Mesodermal cell (in vitro differentiated cells): Measurements from ENCODE around the gene CCNF.

Source experiments
- H3K27ac ChIP-seq: 2 replicates; pipeline ENCODE4 v1.7.0; 2013; ENCODE audit warnings: mild to moderate bottlenecking, low read depth, low read length, moderate library complexity; ENCODE audit not compliant: severe bottlenecking
- H3K36me3 ChIP-seq: 2 replicates; pipeline ENCODE4 v1.7.1; 2013; ENCODE audit warnings: mild to moderate bottlenecking, low read length, moderate library complexity; ENCODE audit not compliant: control insufficient read depth, insufficient read depth
- H3K4me1 ChIP-seq: one replicate; pipeline ENCODE4 v1.7.1; 2013; ENCODE audit warnings: mild to moderate bottlenecking, low read length; ENCODE audit not compliant: insufficient read depth, control insufficient read depth, poor library complexity, severe bottlenecking
- H3K4me3 ChIP-seq: 2 replicates; pipeline ENCODE4 v1.7.0; 2013; ENCODE audit warnings: low read length, control low read depth, mild to moderate bottlenecking; ENCODE audit not compliant: insufficient read depth, poor library complexity, severe bottlenecking; ENCODE audit errors: extremely low read depth
- H3K9me3 ChIP-seq: 2 replicates; pipeline ENCODE4 v1.7.1; 2013; ENCODE audit warnings: mild to moderate bottlenecking, low read length, moderate library complexity; ENCODE audit not compliant: control insufficient read depth
- WGBS, 2 experiments: methylation state at CpG; one replicate each; pipeline ENCODE4 v1.1.5; 2013; ENCODE audit warnings: missing lambda C conversion rate in 2 of 2; ENCODE audit not compliant: insufficient coverage in 2 of 2; 5-methylcytosine and 5-hydroxymethylcytosine counted together

CCNF gene

GRCh38 chr16:2457267-2457666 is 28.0 kb downstream of the CCNF start:
- H3K4me3 ChIP-seq: no peak overlapping the region
- no peak overlapping the region for H3K27ac ChIP-seq
- peaks cover 14% of the 10 kb centered on the region for H3K4me1 ChIP-seq
- 96 to 97% methylated on average over 12 to 13 of the region's 13 CpGs for WGBS, 2 experiments
- H3K9me3 ChIP-seq: no peaks in the 10 kb centered on the region
- H3K36me3 ChIP-seq: peaks cover 63% of the 10 kb centered on the region

DNA sequence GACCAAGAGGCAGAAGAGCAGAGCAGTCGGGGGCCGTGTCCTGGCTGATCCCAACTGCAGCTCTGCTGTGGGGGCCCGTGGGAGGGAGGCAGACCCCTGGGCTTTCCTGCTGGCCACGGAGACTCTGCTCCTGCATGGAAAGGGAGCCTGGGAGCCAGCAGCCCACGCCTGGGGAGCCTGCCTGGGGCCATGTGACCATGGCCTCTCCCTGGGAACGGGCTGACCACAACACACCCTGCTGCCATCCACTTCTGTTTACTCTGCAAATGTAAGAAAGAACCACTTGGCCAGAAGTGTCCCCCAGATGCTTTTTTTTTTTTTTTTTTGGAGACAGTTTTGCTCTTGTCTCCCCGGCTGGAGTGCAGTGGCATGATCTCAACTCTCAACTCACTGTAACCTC is 28.7 kb downstream of the CCNF start:
- Histone ChIP-seq H3K36me3 (peaks cover 62% of the 10 kb centered on the region), H3K4me3 (no peak overlapping the region), H3K9me3 (no peaks in the 10 kb centered on the region), H3K4me1 (peaks cover 14% of the 10 kb centered on the region), H3K27ac (no peak overlapping the region)
- WGBS, 2 experiments: 86 to 95% methylated on average over 5 to 6 of the region's 7 CpGs

DNA sequence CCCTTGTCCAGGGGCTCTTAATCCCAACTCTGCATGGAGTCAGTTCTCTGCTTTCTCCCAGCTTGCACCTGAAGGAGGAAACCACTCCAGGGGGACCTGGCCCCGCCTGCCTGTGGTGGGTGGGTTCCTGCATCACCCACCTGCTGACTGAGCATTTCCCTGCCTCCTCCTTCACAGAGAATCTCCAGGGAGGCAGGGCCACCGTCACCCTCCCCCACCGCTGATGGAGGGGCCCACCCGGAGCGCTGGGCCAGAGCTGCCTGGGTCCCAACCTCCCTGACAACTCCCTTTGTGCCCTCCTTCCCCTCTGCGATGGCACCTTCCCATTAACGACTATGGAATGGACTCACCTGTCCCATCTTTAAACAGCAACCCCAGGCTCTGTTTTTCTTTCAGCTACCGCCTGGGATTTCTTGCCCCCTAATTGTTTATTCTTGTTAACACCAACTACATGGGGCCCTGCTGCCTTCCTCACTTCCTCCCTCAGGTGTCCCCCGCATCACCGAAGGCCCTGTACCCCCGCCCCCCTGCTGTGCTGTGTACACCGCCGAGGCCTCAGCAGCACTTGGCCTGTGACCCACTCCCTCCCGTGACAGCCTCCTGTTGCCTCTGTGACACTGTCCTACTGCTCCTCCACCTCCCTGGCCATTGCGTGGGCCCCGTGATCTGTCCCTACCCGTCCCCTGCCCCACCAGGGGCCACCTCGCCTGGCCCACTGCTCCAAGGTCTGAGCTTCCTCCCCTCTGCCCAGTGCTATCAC is 29.8 kb downstream of the CCNF start:
- peaks cover 51% of the 10 kb centered on the region for H3K36me3 ChIP-seq
- peak overlapping the region; percentile 65 for H3K4me3 ChIP-seq
- peaks cover 19% of the 10 kb centered on the region for H3K4me1 ChIP-seq
- WGBS, 2 experiments: 33 to 41% methylated on average over 16 to 17 of the region's 18 CpGs
- no peaks in the 10 kb centered on the region for H3K9me3 ChIP-seq
- no peak overlapping the region for H3K27ac ChIP-seq

DNA sequence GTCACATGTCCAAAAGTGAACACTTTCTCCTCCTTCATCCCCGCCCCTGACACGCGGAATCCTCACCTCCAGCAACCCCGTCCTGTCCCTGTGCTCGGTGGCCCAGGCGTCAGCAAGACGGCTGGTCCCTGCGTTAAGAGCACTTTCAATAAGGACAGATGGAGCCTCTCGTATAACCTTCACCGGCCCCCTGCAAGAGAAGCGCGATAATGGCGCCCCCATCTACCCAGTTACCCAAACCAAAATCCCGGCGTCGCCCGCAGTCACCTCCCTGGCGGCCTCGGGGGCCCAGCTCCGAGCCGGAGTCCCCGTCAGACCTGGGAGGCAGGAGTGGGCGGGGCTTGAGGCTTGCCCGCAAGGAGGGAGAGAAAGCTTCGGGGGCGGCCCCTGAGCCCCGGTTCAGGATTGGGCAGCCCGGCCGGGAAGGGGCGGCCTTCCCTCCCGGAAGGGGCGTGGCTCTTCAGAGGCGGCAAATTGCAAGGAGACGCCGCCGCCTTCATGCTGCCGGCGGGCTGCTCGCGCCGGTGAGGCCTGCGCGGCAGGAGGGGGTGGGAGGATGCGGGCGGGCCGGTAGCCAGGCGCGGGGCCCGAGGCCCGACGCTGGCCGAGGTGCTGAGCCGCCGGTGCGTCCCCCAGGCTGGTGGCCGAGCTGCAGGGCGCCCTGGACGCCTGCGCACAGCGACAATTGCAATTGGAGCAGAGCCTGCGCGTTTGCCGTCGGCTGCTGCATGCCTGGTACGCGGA is 30.6 kb downstream of the CCNF start, which contains the start of gene TEDC2:
Gene TEDC2 (plus strand): TSS at position 463 of the 744 bp plus-strand sequence. CDS start 36 bp downstream, at position 499.
- 2% methylated on average over 49 to 55 of the region's 66 CpGs for WGBS, 2 experiments
- Histone ChIP-seq H3K27ac (peak within 1 kb of the TSS; percentile 53), H3K4me3 (peak within 1 kb of the TSS; percentile 65)

GRCh38 chr16:2460391-2460713 is 31.1 kb downstream of the CCNF start:
- Histone ChIP-seq H3K27ac (peak overlapping the region; percentile 36), H3K36me3 (peaks cover 40% of the 10 kb centered on the region), H3K4me3 (peak overlapping the region; percentile 65), H3K9me3 (no peaks in the 10 kb centered on the region), H3K4me1 (peaks cover 19% of the 10 kb centered on the region)
- 3 to 4% methylated on average over 18 of the region's 20 CpGs for WGBS, 2 experiments

More for the DNA sequence above, 30.6 kb downstream of the CCNF start, which contains the start of gene TEDC2:
- H3K9me3 ChIP-seq: no peaks in the 10 kb centered on the region
- peaks cover 19% of the 10 kb centered on the region for H3K4me1 ChIP-seq
- H3K36me3 ChIP-seq: peaks cover 44% of the 10 kb centered on the region

GRCh38 chr16:2460916-2461315 is 31.7 kb downstream of the CCNF start:
- Histone ChIP-seq H3K36me3 (peaks cover 34% of the 10 kb centered on the region), H3K27ac (no peak overlapping the region), H3K9me3 (no peaks in the 10 kb centered on the region), H3K4me1 (peaks cover 19% of the 10 kb centered on the region), H3K4me3 (peak overlapping the region; percentile 65)
- WGBS, 2 experiments: 88 to 96% methylated on average over 11 to 13 of the region's 13 CpGs

- peaks cover 19% of the 10 kb centered on the region for H3K4me1 ChIP-seq
Observed at GRCh38 chr16:2462031-2462866, 33.0 kb downstream of the CCNF start.

GRCh38 chr16:2464333-2464732 is 35.1 kb downstream of the CCNF start:
- WGBS, 2 experiments: 92 to 94% methylated on average over 9 to 11 of the region's 12 CpGs
- Histone ChIP-seq H3K4me3 (no peak overlapping the region), H3K36me3 (peaks cover 14% of the 10 kb centered on the region), H3K4me1 (peaks cover 29% of the 10 kb centered on the region), H3K27ac (no peak overlapping the region), H3K9me3 (no peaks in the 10 kb centered on the region)

More at GRCh38 chr16:2462031-2462866, 33.0 kb downstream of the CCNF start:
- 91 to 96% methylated on average over 19 to 23 of the region's 23 CpGs for WGBS, 2 experiments
- H3K4me3 ChIP-seq: no peak overlapping the region
- H3K36me3 ChIP-seq: peaks cover 21% of the 10 kb centered on the region
- no peak overlapping the region for H3K27ac ChIP-seq
- no peaks in the 10 kb centered on the region for H3K9me3 ChIP-seq

GRCh38 chr16:2465653-2466415 is 36.6 kb downstream of the CCNF start:
- peaks cover 14% of the 10 kb centered on the region for H3K36me3 ChIP-seq

More at GRCh38 chr16:2465653-2466415, 36.6 kb downstream of the CCNF start:
- H3K4me1 ChIP-seq: peaks cover 25% of the 10 kb centered on the region
- no peaks in the 10 kb centered on the region for H3K9me3 ChIP-seq
- H3K4me3 ChIP-seq: no peak overlapping the region
- WGBS, 2 experiments: 91 to 96% methylated on average over 11 to 12 of the region's 12 CpGs
- no peak overlapping the region for H3K27ac ChIP-seq
